Colonic mucosa (tissue), 4 donors: ENCODE data around the gene KIF5B. TPM values are rescaled to one million over a fixed set of nuclear protein-coding genes. Genes with fewer than 3 reads are reported as not detected.
"Not testable (repeated sequence)": the region's sequence is repeated elsewhere in the genome, so short reads cannot be mapped to it uniquely, and the experiment has no call there.

ENCODE experiments used
- DNase-seq: peaks from one replicate; pipeline ENCODE4 v3.0.0-alpha.2; 2020
- H3K27ac ChIP-seq: fragments of 200-600 bp; one replicate; pipeline ENCODE4 v1.8.0; 2021
- H3K27me3 ChIP-seq: fragments of 200-600 bp; one replicate; pipeline ENCODE4 v1.8.0; 2021
- H3K36me3 ChIP-seq: fragments of 200-600 bp; one replicate; pipeline ENCODE4 v1.8.0; 2021
- H3K4me1 ChIP-seq: fragments of 200-600 bp; one replicate; pipeline ENCODE4 v1.8.0; 2021; ENCODE audit warnings: mild to moderate bottlenecking
- H3K4me3 ChIP-seq: fragments of 200-600 bp; one replicate; pipeline ENCODE4 v1.8.0; 2021
- H3K9ac ChIP-seq, 2 donors: one replicate each; pipeline ENCODE4 v1.7.0; 2013; ENCODE audit warnings: control low read depth in 2 of 2, low read depth in 2 of 2, low read length in 2 of 2
- H3K9me3 ChIP-seq: fragments of 200-600 bp; one replicate; pipeline ENCODE4 v1.8.0; 2021
- CTCF ChIP-seq: fragments of 200-600 bp; IDR thresholded peaks from one replicate; pipeline ENCODE4 v1.8.0; 2022; ENCODE audit warnings: antibody characterized with exemption, mild to moderate bottlenecking
- intact Hi-C: fragments of 100-400 bp; cut with DNase I; formaldehyde crosslinking; loops from one replicate; pipeline ENCODE4 v1.14.1; 2022
- total RNA-seq, 2 donors: library from RNA; stranded (reverse); fragmentation: NEBNext Ultra II Directional in 1 of 2; extraction: Animal tissue kit (Norgen Biotek cat#: 25700) in 1 of 2; gene quantifications; one replicate each; pipeline ENCODE4 v1.2.1, GENCODE V29; 2021
- donor health status: healthy.
- donor health status: DM: no; HTN: no; CAD: no.
- donor health status: DM: no; HTN: no; CAD: no.

Gene KIF5B
- total RNA-seq, 2 donors from 2014 or later, result 119 to 153 TPM

GRCh38 chr10:32068569-32068968 lies 12.3 kb upstream of the KIF5B start:
- no peaks in the 10 kb centered on the region for H3K36me3 ChIP-seq
- DNase-seq, result no peak
- no peak for TF ChIP-seq CTCF
- no peak overlapping the region for H3K27ac ChIP-seq
- H3K4me1 ChIP-seq, result no peaks in the 10 kb centered on the region
- H3K9me3 ChIP-seq, result no peaks in the 10 kb centered on the region
- no peak overlapping the region for H3K4me3 ChIP-seq
- H3K9ac ChIP-seq, result no peak overlapping the region
- intact Hi-C loops, result no loop called here
- H3K27me3 ChIP-seq, result no peaks in the 10 kb centered on the region

GRCh38 chr10:32067931-32068330 lies 11.7 kb upstream of the KIF5B start:
- H3K27me3 ChIP-seq, H3K4me3 ChIP-seq, H3K4me1 ChIP-seq, H3K9me3 ChIP-seq, H3K36me3 ChIP-seq, DNase-seq, H3K9ac ChIP-seq, intact Hi-C loops, H3K27ac ChIP-seq: not testable (repeated sequence)

- no peak for DNase-seq
- H3K9ac ChIP-seq, result no peak overlapping the region
Observed at GRCh38 chr10:32065856-32066255, 9.6 kb upstream of the KIF5B start.

GRCh38 chr10:32061440-32061839 lies 5.2 kb upstream of the KIF5B start:
- intact Hi-C loops, result no loop called here
- Histone ChIP-seq H3K27me3 (no peaks in the 10 kb centered on the region), H3K4me3 (no peak overlapping the region), H3K4me1 (no peaks in the 10 kb centered on the region), H3K9ac (no peak overlapping the region), H3K27ac (no peak overlapping the region), H3K9me3 (no peaks in the 10 kb centered on the region), H3K36me3 (no peaks in the 10 kb centered on the region)
- TF ChIP-seq CTCF, result no peak
- DNase-seq, result no peak

More at GRCh38 chr10:32065856-32066255, 9.6 kb upstream of the KIF5B start:
- no peak for TF ChIP-seq CTCF
- H3K9me3 ChIP-seq, result no peaks in the 10 kb centered on the region
- H3K27me3 ChIP-seq, result no peaks in the 10 kb centered on the region
- no peak overlapping the region for H3K27ac ChIP-seq
- no peaks in the 10 kb centered on the region for H3K4me1 ChIP-seq
- H3K36me3 ChIP-seq, result no peaks in the 10 kb centered on the region
- intact Hi-C loops, result no loop called here
- H3K4me3 ChIP-seq, result no peak overlapping the region

- Histone ChIP-seq H3K27me3 (no peaks in the 10 kb centered on the region), H3K4me1 (no peaks in the 10 kb centered on the region), H3K4me3 (no peak overlapping the region), H3K36me3 (no peaks in the 10 kb centered on the region), H3K27ac (no peak overlapping the region), H3K9ac (no peak overlapping the region), H3K9me3 (no peaks in the 10 kb centered on the region)
- no peak for DNase-seq
- no peak for TF ChIP-seq CTCF
- intact Hi-C loops, result no loop called here
Observed at GRCh38 chr10:32060347-32060746, 4.1 kb upstream of the KIF5B start.

- Histone ChIP-seq H3K36me3 (no peaks in the 10 kb centered on the region), H3K4me1 (no peaks in the 10 kb centered on the region), H3K9me3 (no peaks in the 10 kb centered on the region), H3K4me3 (no peak overlapping the region), H3K27ac (no peak overlapping the region), H3K9ac (no peak overlapping the region), H3K27me3 (no peaks in the 10 kb centered on the region)
- TF ChIP-seq CTCF, result no peak
- intact Hi-C loops, result loop anchor here (10.0 kb wide), 1 partner anchor 135 kb away; no protein-coding TSS in a partner anchor
- DNase-seq, result no peak
Observed at GRCh38 chr10:32059472-32059871, 3.2 kb upstream of the KIF5B start.
